Chondrocyte (in vitro differentiated cells): ENCODE results near the gene SH3PXD2A. TPM values are rescaled to one million over a fixed set of nuclear protein-coding genes. Genes with fewer than 3 reads are reported as not detected.

Experiments
- DNase-seq: peaks from one replicate; pipeline ENCODE4 v3.0.0; 2021; ENCODE audit warnings: mixed read lengths, low spot score
- H3K27ac Mint-ChIP-seq: one replicate; pipeline ENCODE4 v1.8.0; 2021; ENCODE audit warnings: mild to moderate bottlenecking, moderate library complexity, mixed read lengths; ENCODE audit not compliant: unreplicated experiment
- H3K27me3 Mint-ChIP-seq: 2 replicates; pipeline ENCODE4 v1.8.0; 2021; ENCODE audit warnings: low read depth, mixed read lengths
- H3K36me3 Mint-ChIP-seq: 2 replicates; pipeline ENCODE4 v1.8.0; 2021; ENCODE audit warnings: low read depth, mixed read lengths
- H3K4me1 Mint-ChIP-seq: 2 replicates; pipeline ENCODE4 v1.8.0; 2021; ENCODE audit warnings: low read depth, mild to moderate bottlenecking, mixed read lengths
- H3K4me3 Mint-ChIP-seq: one replicate; pipeline ENCODE4 v1.8.0; 2021; ENCODE audit warnings: mild to moderate bottlenecking, moderate library complexity, mixed read lengths; ENCODE audit not compliant: unreplicated experiment
- H3K9me3 Mint-ChIP-seq: 2 replicates; pipeline ENCODE4 v1.8.0; 2021; ENCODE audit warnings: low read depth, mixed read lengths
- total RNA-seq: library from RNA; stranded (reverse); gene quantifications from 3 replicates; pipeline ENCODE4 v1.2.1, GENCODE V29; 2021
- TF ChIP-seq, protein P1 (sequence below): fragments of 200-600 bp; sonication (generic); IDR thresholded peaks from 2 replicates; pipeline ENCODE4 v1.5.0; 2021; ENCODE audit warnings: antibody characterized with exemption, mild to moderate bottlenecking, moderate library complexity

SH3PXD2A gene
- total RNA-seq, 1 donor from 2014 or later, result 46.0 TPM

GRCh38 chr10:103582331-103583123 is 272.8 kb downstream of the SH3PXD2A start:
- peaks cover 6% of the 10 kb centered on the region for H3K4me1 Mint-ChIP-seq
- no peak overlapping the region for H3K4me3 Mint-ChIP-seq
- no peak overlapping the region for H3K27ac Mint-ChIP-seq
- H3K36me3 Mint-ChIP-seq, result peaks cover 3% of the 10 kb centered on the region
- TF ChIP-seq, protein P1, sequence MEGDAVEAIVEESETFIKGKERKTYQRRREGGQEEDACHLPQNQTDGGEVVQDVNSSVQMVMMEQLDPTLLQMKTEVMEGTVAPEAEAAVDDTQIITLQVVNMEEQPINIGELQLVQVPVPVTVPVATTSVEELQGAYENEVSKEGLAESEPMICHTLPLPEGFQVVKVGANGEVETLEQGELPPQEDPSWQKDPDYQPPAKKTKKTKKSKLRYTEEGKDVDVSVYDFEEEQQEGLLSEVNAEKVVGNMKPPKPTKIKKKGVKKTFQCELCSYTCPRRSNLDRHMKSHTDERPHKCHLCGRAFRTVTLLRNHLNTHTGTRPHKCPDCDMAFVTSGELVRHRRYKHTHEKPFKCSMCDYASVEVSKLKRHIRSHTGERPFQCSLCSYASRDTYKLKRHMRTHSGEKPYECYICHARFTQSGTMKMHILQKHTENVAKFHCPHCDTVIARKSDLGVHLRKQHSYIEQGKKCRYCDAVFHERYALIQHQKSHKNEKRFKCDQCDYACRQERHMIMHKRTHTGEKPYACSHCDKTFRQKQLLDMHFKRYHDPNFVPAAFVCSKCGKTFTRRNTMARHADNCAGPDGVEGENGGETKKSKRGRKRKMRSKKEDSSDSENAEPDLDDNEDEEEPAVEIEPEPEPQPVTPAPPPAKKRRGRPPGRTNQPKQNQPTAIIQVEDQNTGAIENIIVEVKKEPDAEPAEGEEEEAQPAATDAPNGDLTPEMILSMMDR, result no peak
- peaks cover 6% of the 10 kb centered on the region for H3K27me3 Mint-ChIP-seq
- DNase-seq, result no peak
- H3K9me3 Mint-ChIP-seq, result peaks cover 3% of the 10 kb centered on the region

DNA sequence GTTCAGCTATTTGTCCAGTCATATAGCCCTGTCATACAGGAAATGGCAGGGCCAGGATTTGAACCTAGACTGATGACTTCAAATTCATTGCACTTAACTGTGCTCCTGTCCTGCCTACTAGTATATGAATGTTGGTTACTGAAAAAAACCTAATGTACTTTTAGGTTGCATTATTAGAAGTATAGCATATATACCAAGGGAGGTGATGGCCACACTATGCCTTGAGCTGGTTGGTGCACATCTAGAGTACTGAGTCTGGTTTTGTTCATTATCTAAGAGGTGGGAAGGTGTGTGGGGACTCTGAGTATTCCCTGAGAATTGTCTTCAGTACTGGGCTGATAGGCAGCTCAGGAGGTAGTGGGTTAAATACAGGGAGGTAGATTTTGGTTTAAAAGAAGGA is 273.9 kb downstream of the SH3PXD2A start:
- peaks cover 6% of the 10 kb centered on the region for H3K27me3 Mint-ChIP-seq
- TF ChIP-seq, protein P1, result no peak
- H3K9me3 Mint-ChIP-seq, result no peaks in the 10 kb centered on the region
- no peaks in the 10 kb centered on the region for H3K36me3 Mint-ChIP-seq
- H3K4me3 Mint-ChIP-seq, result no peak overlapping the region
- H3K4me1 Mint-ChIP-seq, result peaks cover 6% of the 10 kb centered on the region
- DNase-seq, result no peak
- no peak overlapping the region for H3K27ac Mint-ChIP-seq

DNA sequence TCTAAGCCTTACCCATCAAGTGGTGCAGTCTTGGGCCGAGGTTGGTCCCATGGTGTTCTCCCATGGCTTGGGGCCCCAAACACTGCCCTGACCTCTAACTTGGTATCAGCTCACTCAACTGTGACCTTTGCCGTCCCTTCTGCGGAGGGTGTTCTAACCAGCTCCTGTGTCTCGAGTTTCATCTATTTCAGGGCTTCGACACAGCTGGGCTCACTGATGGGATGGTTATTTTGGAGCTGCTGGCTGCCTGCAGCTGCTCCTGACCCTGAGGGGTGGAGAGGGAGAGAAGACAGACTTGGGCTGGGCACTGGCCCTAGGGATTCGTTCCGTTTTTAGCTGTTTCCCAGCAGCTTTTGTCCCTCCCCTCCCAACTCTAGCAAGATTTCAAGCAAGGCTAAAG is 274.9 kb downstream of the SH3PXD2A start:
- TF ChIP-seq, protein P1, result no peak
- no peak for DNase-seq
- H3K4me1 Mint-ChIP-seq, result peaks cover 6% of the 10 kb centered on the region
- H3K9me3 Mint-ChIP-seq, result no peaks in the 10 kb centered on the region
- H3K27ac Mint-ChIP-seq, result no peak overlapping the region
- no peaks in the 10 kb centered on the region for H3K36me3 Mint-ChIP-seq
- H3K27me3 Mint-ChIP-seq, result peaks cover 10% of the 10 kb centered on the region
- H3K4me3 Mint-ChIP-seq, result no peak overlapping the region

DNA sequence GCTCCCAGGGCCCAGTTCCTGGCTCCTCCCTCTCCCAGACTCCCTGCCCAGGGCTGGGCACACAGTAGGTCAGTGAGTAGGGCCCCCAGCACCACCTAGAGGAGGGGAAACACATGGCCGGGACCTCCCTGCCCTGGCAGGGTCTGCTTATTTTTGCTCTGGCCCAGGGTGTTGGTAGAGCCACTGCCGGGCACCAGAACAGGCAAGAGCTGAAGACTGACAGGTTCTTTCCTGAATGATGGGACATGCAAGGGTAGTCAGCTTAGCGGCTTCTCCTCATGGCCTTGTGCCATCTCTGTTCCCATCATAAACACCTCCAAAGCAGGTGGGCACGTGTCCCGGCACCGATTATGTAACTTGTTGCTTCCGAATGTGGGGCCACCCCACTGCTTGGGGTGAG is 275.4 kb downstream of the SH3PXD2A start:
- Mint-ChIP-seq H3K9me3 (no peaks in the 10 kb centered on the region), H3K4me3 (no peak overlapping the region), H3K27me3 (peaks cover 12% of the 10 kb centered on the region), H3K27ac (no peak overlapping the region), H3K4me1 (peaks cover 6% of the 10 kb centered on the region), H3K36me3 (no peaks in the 10 kb centered on the region)
- TF ChIP-seq, protein P1, result no peak
- no peak for DNase-seq

DNA sequence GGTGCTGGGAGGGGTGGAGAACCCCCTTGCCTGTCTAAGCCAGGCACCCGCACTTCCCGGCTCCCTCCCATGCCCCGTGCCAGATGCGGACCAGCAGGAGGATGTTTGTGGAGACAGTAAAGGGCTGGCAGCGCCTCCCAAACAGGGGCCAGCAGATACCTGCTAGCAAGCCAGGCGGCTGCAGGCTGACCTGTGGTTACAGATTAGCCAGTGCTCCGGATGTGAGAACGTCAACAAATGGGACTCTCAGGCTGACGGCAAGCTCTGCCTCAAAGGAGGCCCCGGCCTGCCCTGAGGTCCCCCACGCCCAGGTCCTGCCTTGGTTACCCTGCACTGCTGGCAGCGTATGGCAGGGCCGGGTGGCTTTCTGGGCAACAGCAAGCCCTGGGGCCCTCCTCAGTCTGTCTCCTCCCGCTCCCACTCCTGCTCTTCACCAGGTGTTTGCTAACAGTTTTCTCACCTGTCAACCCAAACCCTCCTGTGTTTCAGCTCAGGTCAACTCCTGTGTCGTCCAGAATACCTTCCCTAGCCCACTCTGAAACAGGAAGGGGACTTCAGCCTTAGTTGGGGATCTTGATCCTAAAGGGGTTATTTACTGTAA is 276.5 kb downstream of the SH3PXD2A start:
- H3K27ac Mint-ChIP-seq, result no peak overlapping the region
- no peaks in the 10 kb centered on the region for H3K36me3 Mint-ChIP-seq
- DNase-seq, result no peak

More for the DNA sequence above, 276.5 kb downstream of the SH3PXD2A start:
- Mint-ChIP-seq H3K9me3 (no peaks in the 10 kb centered on the region), H3K4me1 (peaks cover 6% of the 10 kb centered on the region), H3K4me3 (no peak overlapping the region), H3K27me3 (peaks cover 16% of the 10 kb centered on the region)
- TF ChIP-seq, protein P1, result no peak
